Right lobe of liver (tissue), 4 donors: Measurements from ENCODE around the gene EPS8L3.

Source experiments
- CTCF ChIP-seq, 4 donors: fragments of 200-600 bp in 3 of 4; fragments of 450-650 bp in 1 of 4; IDR thresholded peaks; one replicate each; pipeline versions ENCODE4 v1.5.1 to v1.8.0; 2016 to 2022; ENCODE audit warnings: antibody characterized with exemption in 4 of 4, mild to moderate bottlenecking in 2 of 4
- POLR2A ChIP-seq: fragments of 450-650 bp; IDR thresholded peaks from one replicate; pipeline ENCODE4 v1.6.1; 2017; ENCODE audit warnings: antibody characterized with exemption, mild to moderate bottlenecking
- donor health status: DM: no; HTN: no; CAD: no.
- donor health status: DM: no; HTN: no; CAD: no.
- donor health status: DM: no; HTN: yes; CAD: no.

GRCh38 chr1:109768820-109769219 is 5.1 kb upstream of the EPS8L3 start:
- TF ChIP-seq CTCF (IDR thresholded peaks at IDR 0.05), result no peak
- no peak for TF ChIP-seq POLR2A
